GM10248 (cell line): Measurements from ENCODE around the gene GFOD1.

ENCODE experiments used
- CTCF ChIA-PET: fragments of 300-600 bp; sonication (Branson Sonifier 250); formaldehyde crosslinking; extraction: SDS; loops from one replicate; lab custom pipeline; 2021; ENCODE audit warnings: antibody characterized with exemption; lab: Yijun Ruan, JAX
- POLR2A ChIA-PET: fragments of 350-650 bp; sonication (Branson Sonifier 250); formaldehyde crosslinking; extraction: SDS; loops from one replicate; lab custom pipeline; 2020; ENCODE audit warnings: antibody characterized with exemption; lab: Yijun Ruan, JAX
- DNase-seq: peaks from one replicate; pipeline ENCODE4 v3.0.0; 2012; ENCODE audit errors: extremely low spot score
- TF ChIP-seq, protein P1 (sequence below): IDR thresholded peaks from 2 replicates; pipeline ENCODE4 v1.5.1; 2012; ENCODE audit warnings: mild to moderate bottlenecking, low read depth; ENCODE audit errors: extremely low read depth, missing control alignments, control extremely low read depth

GFOD1 gene

DNA sequence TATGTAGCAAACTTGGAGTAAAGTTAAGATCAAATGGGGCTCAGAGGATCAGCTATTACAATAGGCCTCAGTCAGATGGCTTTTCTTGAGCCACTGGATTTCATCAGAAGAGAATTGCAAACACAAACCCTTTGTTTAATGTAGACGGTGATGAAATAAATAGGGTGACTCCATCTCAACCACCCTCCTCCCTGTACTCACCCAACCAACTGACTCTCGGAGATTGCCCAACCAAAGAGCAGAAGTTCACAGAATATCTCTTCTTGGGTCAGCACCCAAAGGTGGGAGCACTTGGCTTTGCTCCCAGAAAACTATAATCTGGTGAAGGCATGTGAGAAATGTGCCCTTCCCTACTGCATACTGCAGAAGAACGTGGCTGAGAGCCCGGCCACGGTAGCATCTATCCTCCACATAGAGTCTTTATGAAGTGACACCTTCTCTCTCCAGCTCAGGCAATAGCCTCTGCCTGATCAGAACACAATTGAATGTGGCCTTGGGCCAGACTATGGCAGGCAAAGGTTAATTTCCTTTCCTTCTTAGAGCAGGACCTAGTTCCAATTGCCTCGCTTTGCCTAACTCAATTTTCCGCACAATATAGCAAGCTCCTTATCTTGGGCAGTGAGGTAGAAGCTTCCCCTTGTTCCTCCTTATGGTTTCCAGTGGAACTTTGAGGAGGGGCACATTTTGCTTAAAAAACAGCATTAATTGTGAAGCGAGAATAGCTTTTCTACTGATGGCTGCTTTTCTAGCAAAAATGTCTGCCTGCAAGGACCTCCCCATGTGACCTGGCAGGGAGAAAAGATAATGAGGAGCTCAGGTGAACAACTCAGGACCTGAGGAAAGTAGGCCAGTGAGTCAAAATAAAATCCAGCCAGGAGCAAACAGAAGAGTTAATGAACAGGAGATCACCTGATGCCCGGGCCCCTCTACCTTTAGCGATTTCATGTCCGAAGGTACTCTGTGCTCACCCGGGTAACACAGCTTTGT lies 79.4 kb downstream of the GFOD1 start:
- DNase-seq: no peak
- ChIA-PET CTCF (interaction anchor here (1.0 to 1.2 kb wide), 3 partner anchors 9 to 11 kb away, joined by 3 to 4 read pairs (median 3); no protein-coding TSS in a partner anchor), POLR2A (no interaction called here)
- TF ChIP-seq, protein P1, sequence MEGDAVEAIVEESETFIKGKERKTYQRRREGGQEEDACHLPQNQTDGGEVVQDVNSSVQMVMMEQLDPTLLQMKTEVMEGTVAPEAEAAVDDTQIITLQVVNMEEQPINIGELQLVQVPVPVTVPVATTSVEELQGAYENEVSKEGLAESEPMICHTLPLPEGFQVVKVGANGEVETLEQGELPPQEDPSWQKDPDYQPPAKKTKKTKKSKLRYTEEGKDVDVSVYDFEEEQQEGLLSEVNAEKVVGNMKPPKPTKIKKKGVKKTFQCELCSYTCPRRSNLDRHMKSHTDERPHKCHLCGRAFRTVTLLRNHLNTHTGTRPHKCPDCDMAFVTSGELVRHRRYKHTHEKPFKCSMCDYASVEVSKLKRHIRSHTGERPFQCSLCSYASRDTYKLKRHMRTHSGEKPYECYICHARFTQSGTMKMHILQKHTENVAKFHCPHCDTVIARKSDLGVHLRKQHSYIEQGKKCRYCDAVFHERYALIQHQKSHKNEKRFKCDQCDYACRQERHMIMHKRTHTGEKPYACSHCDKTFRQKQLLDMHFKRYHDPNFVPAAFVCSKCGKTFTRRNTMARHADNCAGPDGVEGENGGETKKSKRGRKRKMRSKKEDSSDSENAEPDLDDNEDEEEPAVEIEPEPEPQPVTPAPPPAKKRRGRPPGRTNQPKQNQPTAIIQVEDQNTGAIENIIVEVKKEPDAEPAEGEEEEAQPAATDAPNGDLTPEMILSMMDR: no peak

DNA sequence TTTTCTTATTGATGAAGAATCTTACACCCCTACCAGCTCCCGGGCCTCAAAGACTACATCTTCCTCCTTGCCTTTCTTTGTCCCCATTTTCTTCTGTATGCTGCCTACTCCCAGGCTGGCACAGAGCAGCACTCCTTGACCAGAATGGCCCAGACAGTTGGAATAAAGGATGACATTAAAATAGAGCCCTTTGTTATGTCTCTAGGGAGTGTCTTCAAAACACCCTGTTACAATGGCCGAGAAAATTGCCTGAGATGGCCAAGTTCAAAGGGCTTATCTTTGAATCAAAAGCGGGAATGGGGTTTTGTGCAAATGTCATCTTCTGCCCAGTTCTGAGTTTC lies 80.1 kb downstream of the GFOD1 start:
- ChIA-PET POLR2A (no interaction called here), CTCF (interaction anchor here (1.0 to 3.7 kb wide), 3 partner anchors 9 to 11 kb away, joined by 3 to 13 read pairs (median 3); no protein-coding TSS in a partner anchor)
- TF ChIP-seq, protein P1: no peak
- no peak for DNase-seq

DNA sequence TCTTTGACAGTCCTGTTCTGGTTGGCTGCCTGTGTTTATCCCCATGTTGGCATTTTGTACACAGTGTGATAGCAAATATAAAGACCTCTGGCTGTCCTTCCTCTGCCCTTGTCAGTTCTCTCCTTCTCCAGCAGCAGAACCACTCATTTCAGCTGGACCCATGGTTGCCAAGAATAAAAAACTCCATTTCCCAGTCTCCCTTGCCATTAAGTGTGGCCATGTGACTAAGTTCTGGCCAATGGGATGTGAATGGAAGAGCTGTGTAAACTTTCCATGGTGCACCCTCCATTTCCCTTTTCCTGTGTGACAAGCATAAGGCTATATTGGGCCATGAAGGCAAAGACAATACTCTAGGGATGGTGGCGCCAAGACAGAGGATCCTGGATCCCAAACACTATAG lies 80.6 kb downstream of the GFOD1 start:
- no peak for DNase-seq
- ChIA-PET CTCF (interaction anchor here (1.0 to 3.7 kb wide), 4 partner anchors 9 to 19 kb away, joined by 3 to 13 read pairs (median 6); no protein-coding TSS in a partner anchor), POLR2A (no interaction called here)
- TF ChIP-seq, protein P1: no peak

GRCh38 chr6:13405961-13406477 lies 81.4 kb downstream of the GFOD1 start:
- CTCF ChIA-PET: interaction anchor here (1.5 to 3.7 kb wide), 3 partner anchors 10 to 19 kb away, joined by 4 to 13 read pairs (median 8); no protein-coding TSS in a partner anchor
- POLR2A ChIA-PET: interaction anchor here (1.3 kb wide), 1 partner anchor 10 kb away, joined by 3 read pairs; no protein-coding TSS in a partner anchor
- no peak for DNase-seq
- TF ChIP-seq, protein P1: no peak

DNA sequence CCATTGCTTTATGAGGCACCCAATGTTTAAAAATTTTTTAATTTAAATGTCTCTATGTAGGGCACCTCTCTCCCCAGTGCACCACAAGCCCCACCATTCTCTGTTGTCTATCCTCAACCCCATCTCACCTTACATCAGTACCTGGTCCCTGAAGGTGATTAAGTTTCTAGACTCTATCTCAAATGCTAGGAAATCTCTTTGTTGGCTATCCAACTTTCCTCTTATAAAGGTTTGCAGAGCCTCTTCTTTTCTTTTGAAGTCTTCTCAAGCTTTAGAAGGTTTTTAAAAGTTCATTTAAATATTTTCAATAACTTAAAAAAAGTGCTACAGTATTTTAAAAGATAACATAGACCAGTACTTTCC lies 82.5 kb downstream of the GFOD1 start:
- no peak for DNase-seq
- ChIA-PET CTCF (interaction anchor here (1.3 to 3.7 kb wide), 5 partner anchors 9 to 21 kb away, joined by 3 to 13 read pairs (median 5); no protein-coding TSS in a partner anchor), POLR2A (interaction anchor here (1.3 kb wide), 1 partner anchor 9 kb away, joined by 3 read pairs; no protein-coding TSS in a partner anchor)
- TF ChIP-seq, protein P1: no peak

- TF ChIP-seq, protein P1: no peak
- CTCF ChIA-PET: interaction anchor here (1.3 to 3.7 kb wide), 4 partner anchors 8 to 21 kb away, joined by 3 to 13 read pairs (median 6); no protein-coding TSS in a partner anchor
- POLR2A ChIA-PET: no interaction called here
- DNase-seq: no peak
Measured at GRCh38 chr6:13404228-13404891, 83.0 kb downstream of the GFOD1 start.
